ENCODE results near the gene AKAP11.

GRCh38 chr13:42239161-42239560, 32.8 kb upstream of the AKAP11 start:
- TF ChIP-seq CTCF (IDR thresholded peaks at IDR 0.05; ENCODE audit: low read length): no peak
- TF ChIP-seq EZH2 (optimal IDR thresholded peaks at IDR 0.05; ENCODE audit: low read depth, low read length): no peak
- TF ChIP-seq EZH2phosphoT487 (IDR thresholded peaks at IDR 0.05; ENCODE audit: low read length): no peak
